Activated T-cell treated with anti-CD3 and anti-CD28 coated beads, Interleukin-2, amount 50 U/mL, for 24 hours (primary cell): Measurements from ENCODE around the gene ELMO3.

Source experiments
- DNase-seq: peaks from one replicate; pipeline ENCODE4 v3.0.0-alpha.2; 2020
- H3K27ac Mint-ChIP-seq: 2 replicates; pipeline ENCODE4 v1.8.0; 2020; ENCODE audit warnings: mild to moderate bottlenecking, mixed read lengths
- H3K27me3 Mint-ChIP-seq: 2 replicates; pipeline ENCODE4 v1.8.0; 2020; ENCODE audit warnings: mixed read lengths
- H3K36me3 Mint-ChIP-seq: 2 replicates; pipeline ENCODE4 v1.8.0; 2020; ENCODE audit warnings: low read depth, mixed read lengths
- H3K4me1 Mint-ChIP-seq: 2 replicates; pipeline ENCODE4 v1.8.0; 2020; ENCODE audit warnings: low read depth, mixed read lengths
- H3K4me3 Mint-ChIP-seq: 2 replicates; pipeline ENCODE4 v1.8.0; 2020; ENCODE audit warnings: mild to moderate bottlenecking, moderate library complexity, mixed read lengths
- H3K9me3 Mint-ChIP-seq: 2 replicates; pipeline ENCODE4 v1.8.0; 2020; ENCODE audit warnings: mixed read lengths

Gene ELMO3

DNA sequence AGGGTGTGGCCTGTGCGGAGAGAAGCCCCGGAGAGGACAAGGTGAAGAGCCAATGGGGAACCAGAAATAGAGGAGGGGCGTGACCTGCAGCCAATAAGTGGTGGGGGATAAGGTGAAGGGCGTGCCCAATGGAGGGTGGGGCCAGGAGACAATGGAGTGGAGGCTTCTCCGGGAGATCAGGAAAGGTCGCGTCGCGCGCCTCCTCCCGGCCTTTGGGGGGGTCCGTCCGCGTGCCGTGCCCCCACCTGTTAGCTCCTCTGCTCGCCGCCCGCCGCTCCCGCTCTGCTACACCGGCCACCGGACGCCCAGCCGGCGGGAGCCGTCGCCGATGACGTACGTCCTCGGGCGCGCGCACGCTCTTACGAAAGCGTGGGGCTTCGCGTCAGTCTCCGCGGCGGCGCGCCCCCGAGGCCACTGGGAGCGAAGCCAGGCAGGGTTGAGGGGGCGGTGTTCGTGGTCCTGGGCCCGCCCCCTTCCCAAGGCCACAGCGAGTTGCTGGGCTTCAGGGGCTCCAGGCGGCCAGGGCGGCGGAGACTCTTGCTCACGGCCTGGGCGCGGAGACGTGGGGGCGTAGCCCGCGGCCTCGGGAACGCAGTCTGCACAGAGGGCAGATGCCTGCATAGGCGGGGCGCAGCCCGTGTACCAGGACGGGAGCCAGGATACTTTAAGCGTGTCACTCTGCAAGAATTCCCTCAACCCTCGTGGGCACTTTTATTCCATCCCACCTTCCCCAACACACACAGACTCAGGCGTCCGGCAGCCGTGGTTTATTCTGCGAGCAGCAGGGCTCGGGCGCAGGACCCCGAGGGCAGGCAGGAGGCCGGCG lies 15.1 kb upstream of the ELMO3 start, which contains the start of gene MATCAP1:
Gene MATCAP1, minus strand, starts transcription at position 337 of the 826 bp plus-strand sequence. CDS start 3,353 bp downstream, outside the sequence.
- Mint-ChIP-seq H3K4me1 (peaks cover 16% of the 10 kb centered on the region), H3K27me3 (peaks cover 25% of the 10 kb centered on the region), H3K9me3 (no peaks in the 10 kb centered on the region), H3K4me3 (no peak within 1 kb of the TSS), H3K27ac (no peak within 1 kb of the TSS), H3K36me3 (no peaks in the 10 kb centered on the region)
- peak; percentile 94 for DNase-seq

DNA sequence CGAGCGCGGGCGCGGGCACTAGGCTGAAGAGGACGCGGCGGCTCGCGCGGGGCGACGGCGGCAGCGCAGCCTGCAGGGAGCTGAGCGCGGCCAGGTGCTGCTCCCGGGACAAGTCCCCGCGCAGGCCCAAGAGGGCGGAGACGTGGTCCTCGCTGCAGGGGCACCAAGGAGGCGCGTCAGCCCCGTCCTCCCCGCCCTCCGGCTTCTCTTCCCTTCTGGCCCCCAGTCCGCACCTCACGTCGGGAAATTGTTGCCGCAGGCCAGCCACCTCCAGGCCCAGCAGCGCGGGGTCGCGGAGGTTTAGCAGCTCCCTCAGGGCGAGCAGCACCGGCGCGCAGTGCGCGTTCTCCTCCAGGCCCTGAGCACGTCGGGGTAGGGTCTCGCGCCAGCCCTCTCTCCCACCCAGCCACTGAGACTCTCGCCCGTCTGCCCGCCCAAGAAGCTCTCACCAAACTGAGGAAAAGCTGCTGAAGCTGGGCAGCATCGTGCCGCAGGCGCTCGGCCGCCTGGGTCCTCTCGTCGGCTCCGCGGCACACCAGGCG lies 14.4 kb upstream of the ELMO3 start:
- peaks cover 19% of the 10 kb centered on the region for H3K27me3 Mint-ChIP-seq
- DNase-seq = no peak
- no peak overlapping the region for H3K4me3 Mint-ChIP-seq
- H3K27ac Mint-ChIP-seq = no peak overlapping the region
- H3K4me1 Mint-ChIP-seq = peaks cover 15% of the 10 kb centered on the region
- H3K9me3 Mint-ChIP-seq = no peaks in the 10 kb centered on the region
- H3K36me3 Mint-ChIP-seq = no peaks in the 10 kb centered on the region

DNA sequence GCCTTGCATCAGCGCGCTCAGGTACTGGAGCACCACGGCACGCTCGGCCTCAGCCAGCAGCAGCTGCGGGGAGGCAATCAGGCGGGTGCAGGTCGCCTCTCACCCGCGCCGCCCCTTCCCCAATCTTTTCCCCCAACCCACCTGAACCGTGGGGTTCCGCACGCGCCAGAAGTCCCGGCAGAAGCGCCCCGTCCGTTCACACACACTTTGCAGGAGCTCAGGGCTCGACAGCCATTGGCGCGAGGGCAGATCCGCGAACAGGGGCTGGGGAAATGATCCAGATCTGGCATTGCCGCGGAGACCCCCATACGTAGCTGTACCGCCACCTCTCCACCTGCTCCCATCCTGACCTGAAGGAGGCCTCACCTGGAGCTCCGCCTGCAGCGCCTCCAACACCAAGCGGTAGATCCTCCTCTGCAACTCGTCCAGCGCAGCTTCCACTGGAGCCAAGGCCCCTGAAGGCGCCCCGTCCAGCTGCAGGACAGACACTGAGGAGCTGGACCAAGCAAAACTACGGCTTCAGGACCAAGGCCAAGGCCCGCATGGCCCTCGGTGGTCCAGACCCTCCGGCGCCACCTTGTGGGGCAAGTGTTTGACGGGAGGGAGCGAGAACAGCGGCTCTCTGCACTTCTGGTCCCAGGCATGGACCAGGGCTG lies 13.8 kb upstream of the ELMO3 start:
- peaks cover 19% of the 10 kb centered on the region for H3K27me3 Mint-ChIP-seq
- H3K4me3 Mint-ChIP-seq = peak overlapping the region; percentile 71
- peak; percentile 91 for DNase-seq
- H3K36me3 Mint-ChIP-seq = no peaks in the 10 kb centered on the region
- no peak overlapping the region for H3K27ac Mint-ChIP-seq
- no peaks in the 10 kb centered on the region for H3K9me3 Mint-ChIP-seq
- H3K4me1 Mint-ChIP-seq = peaks cover 15% of the 10 kb centered on the region

DNA sequence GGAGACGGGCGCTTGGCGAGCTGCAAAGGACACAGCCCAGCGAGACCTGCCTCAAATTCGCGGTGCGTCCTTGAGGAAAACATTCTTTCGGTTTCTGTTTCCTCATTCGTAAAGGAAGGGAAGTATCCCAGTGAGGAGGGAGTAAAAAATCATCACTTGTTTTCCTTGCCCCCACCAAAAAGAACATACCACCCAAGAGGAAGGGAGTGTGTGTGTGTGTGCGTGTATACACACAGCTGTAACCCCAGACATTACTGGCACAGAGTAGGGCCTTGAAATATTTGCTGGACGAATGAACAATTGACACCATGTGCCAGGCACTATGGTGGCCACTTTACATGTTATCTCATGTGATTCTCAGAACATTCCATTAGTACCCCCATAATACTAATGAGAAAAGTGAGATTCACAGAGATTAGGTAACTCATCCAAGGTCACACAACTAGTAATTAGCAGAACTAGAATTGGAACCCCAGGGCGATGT lies 13.2 kb upstream of the ELMO3 start:
- no peaks in the 10 kb centered on the region for H3K36me3 Mint-ChIP-seq
- no peak for DNase-seq
- peaks cover 15% of the 10 kb centered on the region for H3K4me1 Mint-ChIP-seq
- H3K27me3 Mint-ChIP-seq = peaks cover 19% of the 10 kb centered on the region
- no peak overlapping the region for H3K4me3 Mint-ChIP-seq
- H3K9me3 Mint-ChIP-seq = no peaks in the 10 kb centered on the region
- no peak overlapping the region for H3K27ac Mint-ChIP-seq

DNA sequence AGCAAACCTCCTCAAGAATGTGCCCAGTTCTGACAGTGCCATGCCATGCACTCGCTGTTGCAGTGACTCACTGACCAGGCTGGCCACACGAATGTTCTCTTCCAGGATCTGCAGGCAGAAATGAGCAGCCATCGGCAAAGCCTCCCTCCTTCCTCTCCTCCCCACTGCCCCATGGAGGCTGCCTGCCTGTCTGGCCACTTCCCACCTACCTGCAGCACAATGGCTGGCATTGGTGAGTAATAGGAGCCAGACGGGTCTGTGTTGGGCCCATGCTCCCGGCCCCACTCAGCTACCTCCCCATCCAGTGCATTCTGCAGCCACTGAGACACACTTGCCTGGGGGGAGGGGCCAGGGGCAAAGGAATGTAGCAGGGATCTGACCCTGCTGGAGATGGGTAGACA lies 12.4 kb upstream of the ELMO3 start:
- Mint-ChIP-seq H3K27me3 (peaks cover 19% of the 10 kb centered on the region), H3K27ac (no peak overlapping the region), H3K4me1 (peaks cover 20% of the 10 kb centered on the region), H3K36me3 (no peaks in the 10 kb centered on the region), H3K4me3 (no peak overlapping the region), H3K9me3 (no peaks in the 10 kb centered on the region)
- no peak for DNase-seq

- Mint-ChIP-seq H3K36me3 (peaks cover under 1% of the 10 kb centered on the region), H3K4me1 (peaks cover 23% of the 10 kb centered on the region), H3K27ac (no peak overlapping the region), H3K4me3 (no peak overlapping the region), H3K9me3 (no peaks in the 10 kb centered on the region), H3K27me3 (peaks cover 19% of the 10 kb centered on the region)
- DNase-seq = no peak
These were observed 11.6 kb upstream of the ELMO3 start for GRCh38 chr16:67187175-67187890.

DNA sequence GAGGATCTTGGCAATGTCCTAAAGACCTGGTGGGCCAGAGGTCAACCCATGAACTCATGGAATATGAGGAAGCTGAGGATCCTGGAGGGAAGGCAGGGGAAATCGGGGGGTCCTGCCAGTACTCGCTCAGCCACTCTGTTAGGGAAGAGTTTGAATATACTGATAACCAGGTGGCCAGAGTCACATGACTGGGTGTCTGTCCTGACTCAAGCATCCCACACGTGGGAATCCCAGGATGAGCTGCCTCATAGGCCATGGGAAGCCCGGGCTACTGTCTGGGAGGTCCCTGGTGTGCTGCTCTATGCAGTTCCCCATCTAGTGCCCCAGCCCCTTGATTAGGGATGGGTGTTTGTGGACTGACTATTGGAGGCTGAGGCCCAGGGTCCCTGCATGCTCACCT lies 10.6 kb upstream of the ELMO3 start:
- DNase-seq = no peak
- Mint-ChIP-seq H3K4me3 (no peak overlapping the region), H3K4me1 (peaks cover 33% of the 10 kb centered on the region), H3K27me3 (peaks cover 19% of the 10 kb centered on the region), H3K36me3 (peaks cover 10% of the 10 kb centered on the region), H3K9me3 (no peaks in the 10 kb centered on the region), H3K27ac (no peak overlapping the region)

GRCh38 chr16:67188798-67189197 lies 10.1 kb upstream of the ELMO3 start:
- Mint-ChIP-seq H3K4me1 (peaks cover 37% of the 10 kb centered on the region), H3K9me3 (no peaks in the 10 kb centered on the region), H3K36me3 (peaks cover 15% of the 10 kb centered on the region), H3K4me3 (no peak overlapping the region), H3K27me3 (peaks cover 19% of the 10 kb centered on the region), H3K27ac (no peak overlapping the region)
- no peak for DNase-seq

DNA sequence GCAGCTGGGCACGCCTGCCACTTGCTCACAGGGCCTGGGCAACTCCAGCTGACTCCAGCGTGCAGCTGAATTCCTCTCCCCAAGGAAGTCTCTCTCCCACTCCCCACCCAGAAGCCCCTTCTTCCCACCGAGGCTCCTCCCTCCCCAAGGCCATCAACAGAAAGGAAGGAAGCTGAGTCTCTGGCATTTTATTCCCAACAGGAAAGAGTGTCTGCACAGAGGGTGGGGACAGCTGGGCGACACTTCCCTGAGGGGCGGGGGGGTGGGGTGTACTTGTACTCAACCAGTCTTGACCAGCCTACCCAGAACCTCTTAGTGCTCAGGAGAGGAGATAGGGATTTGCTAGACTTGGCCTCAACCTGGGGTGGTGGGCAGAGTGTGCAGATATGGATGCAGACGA lies 8.9 kb upstream of the ELMO3 start, which contains the start of gene EXOC3L1:
Gene EXOC3L1, minus strand, starts transcription at position 96 of the 400 bp plus-strand sequence. CDS start 460 bp downstream, outside the sequence.
- H3K4me3 Mint-ChIP-seq = peak within 1 kb of the TSS; percentile 95
- H3K36me3 Mint-ChIP-seq = peaks cover 28% of the 10 kb centered on the region
- peaks cover 13% of the 10 kb centered on the region for H3K27me3 Mint-ChIP-seq
- H3K9me3 Mint-ChIP-seq = no peaks in the 10 kb centered on the region
- H3K4me1 Mint-ChIP-seq = peaks cover 42% of the 10 kb centered on the region
- DNase-seq = no peak
- H3K27ac Mint-ChIP-seq = no peak within 1 kb of the TSS

DNA sequence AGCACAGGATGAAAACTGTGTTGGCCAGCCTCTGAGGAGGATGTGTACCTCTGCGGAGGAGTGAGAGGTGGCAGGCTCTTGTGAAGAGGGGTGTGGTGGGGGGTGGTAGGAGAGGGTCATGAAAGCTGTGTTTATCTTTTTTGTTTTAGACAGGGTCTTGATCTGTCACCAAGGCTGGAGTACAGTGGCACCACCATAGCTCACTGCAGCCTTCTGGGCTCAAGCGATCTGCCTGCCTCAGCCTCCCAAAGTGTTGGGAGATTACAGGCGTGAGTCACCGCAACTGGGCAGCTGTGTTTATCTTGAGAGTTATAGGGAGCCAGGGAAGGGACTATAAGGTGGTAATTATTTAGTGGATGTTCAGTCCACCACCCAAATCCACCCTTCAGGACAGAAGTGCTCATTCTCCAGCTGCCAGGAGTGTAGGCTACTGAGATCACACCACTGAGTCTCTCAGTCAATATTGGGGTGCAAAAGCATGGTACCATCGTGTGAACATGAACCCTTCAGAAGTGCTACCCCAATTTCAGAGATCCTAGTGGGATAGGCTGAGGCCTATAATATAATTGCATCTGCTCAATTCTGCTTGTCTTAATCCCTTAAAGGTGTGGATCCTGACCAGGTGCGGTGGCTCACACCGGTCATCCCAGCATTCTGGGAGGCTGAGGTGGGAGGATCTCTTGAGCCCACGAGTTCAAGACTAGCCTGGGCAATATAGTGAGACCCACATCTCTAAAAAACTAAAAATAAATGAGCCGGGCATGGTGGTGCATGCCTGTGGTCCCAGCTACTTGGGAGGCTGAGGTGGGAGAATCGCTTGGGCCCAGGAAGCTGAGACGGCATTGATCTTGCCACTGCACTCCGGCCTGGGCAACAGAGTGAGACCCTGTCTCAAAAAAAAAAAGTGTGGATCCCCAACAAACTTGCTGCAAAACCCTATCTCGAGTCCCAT lies 8.2 kb upstream of the ELMO3 start:
- Mint-ChIP-seq H3K9me3 (no peaks in the 10 kb centered on the region), H3K36me3 (peaks cover 34% of the 10 kb centered on the region), H3K4me3 (peak overlapping the region; percentile 95), H3K27me3 (peaks cover 7% of the 10 kb centered on the region), H3K27ac (no peak overlapping the region), H3K4me1 (peaks cover 41% of the 10 kb centered on the region)
- no peak for DNase-seq

DNA sequence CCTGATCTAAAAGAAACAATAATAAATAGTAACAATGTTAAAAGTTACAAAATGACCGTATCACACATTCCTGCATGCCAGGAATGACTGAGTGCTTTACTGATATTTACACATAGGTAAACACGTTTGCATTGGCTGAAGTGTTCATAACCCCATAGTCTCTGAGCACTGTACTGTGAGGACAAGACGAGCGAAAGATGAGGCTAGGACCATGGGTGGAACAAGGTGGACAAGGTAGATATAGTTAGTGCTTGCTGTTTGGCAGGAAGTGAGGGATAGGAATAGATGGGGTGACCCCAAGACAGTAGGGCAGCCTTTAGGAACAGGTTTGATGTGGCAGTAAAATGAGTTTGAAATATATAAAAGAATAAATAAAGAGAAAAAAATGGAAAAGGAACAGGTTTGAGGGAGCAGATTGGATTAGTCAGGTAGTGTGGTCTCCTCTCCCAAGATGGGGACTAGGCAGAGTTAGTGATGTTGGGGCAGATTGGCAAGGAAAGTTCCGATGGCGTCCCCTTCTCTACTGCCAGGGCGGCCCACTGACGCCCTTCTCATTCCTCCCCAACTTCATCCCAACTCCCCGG lies 7.4 kb upstream of the ELMO3 start:
- peaks cover 42% of the 10 kb centered on the region for H3K36me3 Mint-ChIP-seq
- peak overlapping the region; percentile 94 for H3K27ac Mint-ChIP-seq
- H3K9me3 Mint-ChIP-seq = no peaks in the 10 kb centered on the region
- H3K4me3 Mint-ChIP-seq = peak overlapping the region; percentile 95
- DNase-seq = no peak
- peaks cover 45% of the 10 kb centered on the region for H3K4me1 Mint-ChIP-seq
- peaks cover 5% of the 10 kb centered on the region for H3K27me3 Mint-ChIP-seq

DNA sequence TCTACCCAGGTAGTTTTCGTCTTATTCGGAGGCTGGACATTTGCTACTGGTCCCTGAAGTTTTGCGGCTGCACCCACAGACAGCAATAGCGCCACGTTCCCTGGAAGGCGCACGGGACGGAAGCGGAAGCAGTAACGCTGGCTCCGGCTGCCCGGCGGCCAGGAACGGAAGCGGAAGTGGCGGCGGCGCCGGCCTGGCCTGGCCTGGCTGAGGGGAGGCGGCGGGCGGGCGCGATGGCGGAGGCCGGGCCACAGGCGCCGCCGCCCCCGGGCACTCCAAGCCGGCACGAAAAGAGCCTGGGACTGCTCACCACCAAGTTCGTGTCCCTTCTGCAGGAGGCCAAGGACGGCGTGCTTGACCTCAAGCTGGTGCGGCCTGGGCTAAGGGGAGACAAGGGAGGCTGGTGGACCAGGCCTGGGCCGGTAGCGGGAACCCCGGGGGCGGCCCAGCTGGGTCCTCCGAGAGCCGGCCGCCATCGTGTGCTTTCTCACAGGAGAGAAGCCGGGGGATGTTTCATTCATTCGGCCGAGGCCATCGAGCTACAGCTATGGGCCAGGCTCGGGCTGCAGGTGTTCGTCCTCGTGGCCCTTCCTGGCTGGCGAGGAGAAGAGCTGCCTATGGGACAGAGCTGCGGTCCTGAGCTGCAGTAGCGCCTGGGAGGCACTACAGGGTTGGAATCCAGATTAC lies 6.8 kb upstream of the ELMO3 start, which contains the start of gene E2F4:
Gene E2F4, plus strand, starts transcription at position 161 of the 687 bp plus-strand sequence. Its CDS starts 73 bp downstream, at position 234.
- Mint-ChIP-seq H3K4me1 (peaks cover 52% of the 10 kb centered on the region), H3K27me3 (no peaks in the 10 kb centered on the region), H3K4me3 (peak within 1 kb of the TSS; percentile 95), H3K9me3 (no peaks in the 10 kb centered on the region), H3K36me3 (peaks cover 49% of the 10 kb centered on the region), H3K27ac (peak within 1 kb of the TSS; percentile 94)
- peak; percentile 92 for DNase-seq
